Hepatocyte (in vitro differentiated cells): Measurements from ENCODE around the gene AXDND1.

ENCODE experiments used
- CTCF ChIP-seq: fragments of 200-600 bp; sonication (generic); IDR thresholded peaks from 2 replicates; pipeline ENCODE4 v1.5.1; 2016; ENCODE audit warnings: antibody characterized with exemption, mild to moderate bottlenecking; ENCODE audit not compliant: poor library complexity
- EZH2 ChIP-seq: fragments of 200-600 bp; sonication (generic); IDR thresholded peaks from 2 replicates; pipeline ENCODE4 v1.6.1; 2016; ENCODE audit warnings: antibody characterized with exemption, mild to moderate bottlenecking, borderline replicate concordance
- EZH2phosphoT487 ChIP-seq: fragments of 200-600 bp; sonication (generic); IDR thresholded peaks from one replicate; pipeline ENCODE4 v1.6.1; 2018; ENCODE audit warnings: antibody characterized with exemption, mild to moderate bottlenecking, low read depth, moderate library complexity; ENCODE audit not compliant: unreplicated experiment, severe bottlenecking

GRCh38 chr1:179384027-179384426 is 18.3 kb downstream of the AXDND1 start:
- TF ChIP-seq CTCF (no peak), EZH2 (no peak), EZH2phosphoT487 (no peak)
